ENCODE results near the gene FCHSD2. TPM values are rescaled to one million over a fixed set of nuclear protein-coding genes. Genes with fewer than 3 reads are reported as not detected.

The FCHSD2 gene
- total and polyA plus RNA-seq, 2 donors (not counting 3 experiments of a cell fraction or from before 2014, with no cell fraction given) = 20.8 to 56.9 TPM

GRCh38 chr11:72939031-72939430 is 203.1 kb downstream of the FCHSD2 start:
- peak overlapping the region; percentile 10 for H3K9ac ChIP-seq (replicated peaks; ENCODE audit: extremely low read depth, insufficient read depth, low read length)
- H3K4me2 ChIP-seq (ENCODE audit: insufficient read depth, low read length) = peak overlapping the region; percentile 69
- peak; percentile 70 for FAIRE-seq
- no peak overlapping the region for H2AFZ ChIP-seq (ENCODE audit: low read depth, low read length)
- H4K20me1 ChIP-seq (replicated peaks; ENCODE audit: control insufficient read depth, extremely low read depth, insufficient read depth, low read length) = no peaks in the 10 kb centered on the region
- no peaks in the 10 kb centered on the region for H3K27me3 ChIP-seq (ENCODE audit: control insufficient read depth in 2 of 2, insufficient read depth in 2 of 2, low read length in 2 of 2)
- no peaks in the 10 kb centered on the region for H3K9me1 ChIP-seq (replicated peaks; ENCODE audit: control insufficient read depth, extremely low read depth, insufficient read depth, low read length)
- no TSS peak for BruUV-seq (replicated peaks)
- H3K9me3 ChIP-seq (replicated peaks; ENCODE audit: control insufficient read depth, insufficient read depth, low read length) = no peaks in the 10 kb centered on the region
- H3K27ac ChIP-seq (ENCODE audit: insufficient read depth, low read depth, low read length) = no peak overlapping the region
- TF ChIP-seq FOS (IDR thresholded peaks at IDR 0.05; ENCODE audit: borderline replicate concordance, insufficient read depth, low read length) (peak; percentile 14), MYC (IDR thresholded peaks at IDR 0.05; ENCODE audit: low read depth, low read length) (no peak), EZH2 (IDR thresholded peaks at IDR 0.05; ENCODE audit: borderline replicate concordance, low read depth, low read length, severe bottlenecking) (no peak), JUN (IDR thresholded peaks at IDR 0.05; ENCODE audit: borderline replicate concordance, insufficient read depth, insufficient read length, low read depth) (no peak), POLR2A (IDR thresholded peaks at IDR 0.05; ENCODE audit: low read depth, low read length) (no peak), GATA2 (IDR thresholded peaks at IDR 0.05; ENCODE audit: insufficient read depth, insufficient read length, low read depth, low read length) (no peak), POLR2AphosphoS5 (IDR thresholded peaks at IDR 0.05; ENCODE audit: insufficient read depth, low read depth, low read length) (no peak)
- CTCF ChIA-PET = interaction anchor here (0.6 to 4.5 kb wide), 5 partner anchors 15 to 238 kb away, joined by 3 to 21 read pairs (median 4); partner anchors contain the start of gene FCHSD2
- H3K4me1 ChIP-seq (ENCODE audit: control insufficient read depth, extremely low read depth, insufficient read depth, low read length) = peaks cover 29% of the 10 kb centered on the region
- no peak overlapping the region for H3K4me3 ChIP-seq (replicated peaks in 1 of 3; ENCODE audit: insufficient read depth in 1 of 3, low read depth in 1 of 3, low read length in 3 of 3)
- peaks cover 4% of the 10 kb centered on the region for H3K79me2 ChIP-seq (ENCODE audit: control insufficient read depth, insufficient read depth, low read length)
- peak; percentile 73 for DNase-seq (ENCODE audit: low read depth, low spot score)
- POLR2A ChIA-PET = no interaction called here
- no peaks in the 10 kb centered on the region for H3K36me3 ChIP-seq (ENCODE audit: control insufficient read depth in 2 of 2, extremely low read depth in 1 of 2, insufficient read depth in 2 of 2, low read length in 2 of 2)
- intact Hi-C loops (cut with micrococcal nuclease) (no loop called here), dilution Hi-C loops (cut with MboI; ENCODE audit: extremely low pct_ligation_motif_present, low sequenced_read_pairs) (no loop called here)

DNA sequence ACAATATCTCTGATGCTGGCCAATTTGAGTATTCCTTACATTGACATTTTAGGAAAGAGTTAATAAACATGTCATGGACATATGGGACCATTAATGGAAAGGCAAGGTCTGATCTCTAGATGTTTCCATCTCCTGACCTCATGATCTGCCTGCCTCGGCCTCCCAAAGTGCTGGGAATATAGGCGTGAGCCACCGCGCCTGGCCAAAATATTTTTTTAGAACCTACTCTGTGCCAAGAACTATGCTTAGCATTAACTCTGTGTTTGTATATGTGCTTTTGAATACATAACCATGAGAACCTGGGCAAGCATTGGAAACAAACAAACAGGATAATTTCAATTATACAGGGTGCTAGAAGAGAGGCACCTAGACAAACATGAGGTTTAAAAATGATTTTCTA is 204.7 kb downstream of the FCHSD2 start:
- intact Hi-C loops (cut with micrococcal nuclease) = no loop called here
- BruUV-seq (replicated peaks) = no TSS peak
- Histone ChIP-seq H3K27me3 (ENCODE audit: control insufficient read depth in 2 of 2, insufficient read depth in 2 of 2, low read length in 2 of 2) (no peaks in the 10 kb centered on the region), H3K9ac (replicated peaks; ENCODE audit: extremely low read depth, insufficient read depth, low read length) (no peak overlapping the region), H3K4me3 (replicated peaks in 1 of 3; ENCODE audit: insufficient read depth in 1 of 3, low read depth in 1 of 3, low read length in 3 of 3) (no peak overlapping the region), H3K9me1 (replicated peaks; ENCODE audit: control insufficient read depth, extremely low read depth, insufficient read depth, low read length) (no peaks in the 10 kb centered on the region), H3K9me3 (replicated peaks; ENCODE audit: control insufficient read depth, insufficient read depth, low read length) (no peaks in the 10 kb centered on the region), H4K20me1 (replicated peaks; ENCODE audit: control insufficient read depth, extremely low read depth, insufficient read depth, low read length) (no peaks in the 10 kb centered on the region), H3K27ac (ENCODE audit: insufficient read depth, low read depth, low read length) (no peak overlapping the region), H3K4me2 (ENCODE audit: insufficient read depth, low read length) (no peak overlapping the region), H3K4me1 (ENCODE audit: control insufficient read depth, extremely low read depth, insufficient read depth, low read length) (peaks cover 29% of the 10 kb centered on the region), H3K36me3 (ENCODE audit: control insufficient read depth in 2 of 2, extremely low read depth in 1 of 2, insufficient read depth in 2 of 2, low read length in 2 of 2) (no peaks in the 10 kb centered on the region), H3K79me2 (ENCODE audit: control insufficient read depth, insufficient read depth, low read length) (peaks cover 4% of the 10 kb centered on the region), H2AFZ (ENCODE audit: low read depth, low read length) (no peak overlapping the region)
- TF ChIP-seq CTCF (IDR thresholded peaks at IDR 0.05; ENCODE audit: extremely low read depth in 1 of 2, insufficient read depth in 1 of 2, low read depth in 1 of 2, low read length in 2 of 2) (no peak), MYC (IDR thresholded peaks at IDR 0.05; ENCODE audit: low read depth, low read length) (no peak), FOS (IDR thresholded peaks at IDR 0.05; ENCODE audit: borderline replicate concordance, insufficient read depth, low read length) (no peak), POLR2AphosphoS5 (IDR thresholded peaks at IDR 0.05; ENCODE audit: insufficient read depth, low read depth, low read length) (no peak), JUN (IDR thresholded peaks at IDR 0.05; ENCODE audit: borderline replicate concordance, insufficient read depth, insufficient read length, low read depth) (no peak), POLR2A (IDR thresholded peaks at IDR 0.05; ENCODE audit: low read depth, low read length) (no peak), GATA2 (IDR thresholded peaks at IDR 0.05; ENCODE audit: insufficient read depth, insufficient read length, low read depth, low read length) (no peak), EZH2 (IDR thresholded peaks at IDR 0.05; ENCODE audit: borderline replicate concordance, low read depth, low read length, severe bottlenecking) (no peak)
- TF ChIP-seq, protein P1, sequence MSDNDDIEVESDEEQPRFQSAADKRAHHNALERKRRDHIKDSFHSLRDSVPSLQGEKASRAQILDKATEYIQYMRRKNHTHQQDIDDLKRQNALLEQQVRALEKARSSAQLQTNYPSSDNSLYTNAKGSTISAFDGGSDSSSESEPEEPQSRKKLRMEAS (IDR thresholded peaks at IDR 0.05; ENCODE audit: insufficient read depth, insufficient read length) = no peak
- dilution Hi-C loops (cut with MboI; ENCODE audit: extremely low pct_ligation_motif_present, low sequenced_read_pairs) = no loop called here
- DNase-seq (ENCODE audit: low read depth, low spot score) = no peak
- ChIA-PET POLR2A (no interaction called here), CTCF (interaction anchor here (1.1 kb wide), 1 partner anchor 13 kb away, joined by 3 read pairs; no protein-coding TSS in a partner anchor)
- no peak for FAIRE-seq

Data from endothelial cell of umbilical vein (primary cell).